HS-27A (cell line): ENCODE results near the gene BIRC6.
A peak's percentile ranks its signal among the peaks of the same experiment; 100 is the strongest.

Experiments used
- DNase-seq: peaks from one replicate; pipeline ENCODE4 v3.0.0-alpha.2; 2012; ENCODE audit warnings: low read depth, missing footprints

The BIRC6 gene

DNA sequence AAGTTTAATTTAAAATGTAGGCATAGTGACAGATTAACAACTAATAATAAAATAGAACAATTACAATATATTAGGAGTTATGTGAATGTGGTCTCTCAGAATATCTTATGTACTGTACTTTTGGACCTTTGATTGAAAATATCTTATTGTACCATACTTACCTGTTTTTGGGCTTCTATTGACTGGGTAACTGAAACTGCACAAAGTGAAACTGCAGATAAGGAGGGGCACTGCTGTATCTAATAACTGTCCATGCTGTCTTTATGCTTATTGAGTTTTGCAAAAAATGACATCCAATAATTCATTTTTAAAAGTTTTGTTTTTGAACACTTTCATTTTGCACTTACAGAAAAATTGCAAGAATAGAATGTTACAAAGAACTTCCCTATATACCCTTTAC, 19.9 kb downstream of the BIRC6 start:
- no peak for DNase-seq

GRCh38 chr2:32377928-32378327, 21.1 kb downstream of the BIRC6 start:
- DNase-seq, result no peak

GRCh38 chr2:32379352-32379751, 22.5 kb downstream of the BIRC6 start:
- DNase-seq, result no peak

GRCh38 chr2:32383858-32384257, 27.0 kb downstream of the BIRC6 start:
- no peak for DNase-seq

DNA sequence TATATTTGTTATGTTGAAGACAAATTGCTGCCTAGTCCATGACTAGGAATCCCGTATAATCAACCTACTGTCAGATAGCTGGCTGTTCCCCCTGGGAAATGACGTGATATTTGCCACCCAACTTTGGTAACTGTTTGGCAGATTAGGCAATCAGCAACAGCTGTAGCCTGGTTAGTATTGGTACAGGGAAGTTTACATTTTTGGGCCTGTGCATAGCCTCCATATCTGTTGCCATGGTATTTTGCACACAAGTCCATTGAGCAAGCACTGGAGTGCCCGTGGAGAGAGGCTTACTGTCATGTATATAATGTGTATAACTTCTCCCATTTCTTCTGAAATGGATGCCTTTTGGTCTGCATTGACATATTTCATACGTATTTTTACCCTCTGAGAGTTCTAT, 27.7 kb downstream of the BIRC6 start:
- DNase-seq, result no peak

- no peak for DNase-seq
Measured at GRCh38 chr2:32386739-32387138, 29.9 kb downstream of the BIRC6 start.

- no peak for DNase-seq
Measured at GRCh38 chr2:32399221-32399620, 42.4 kb downstream of the BIRC6 start.

- no peak for DNase-seq
Measured at GRCh38 chr2:32402091-32402490, 45.3 kb downstream of the BIRC6 start.

- DNase-seq, result no peak
Measured at GRCh38 chr2:32403782-32404181, 47.0 kb downstream of the BIRC6 start.

DNA sequence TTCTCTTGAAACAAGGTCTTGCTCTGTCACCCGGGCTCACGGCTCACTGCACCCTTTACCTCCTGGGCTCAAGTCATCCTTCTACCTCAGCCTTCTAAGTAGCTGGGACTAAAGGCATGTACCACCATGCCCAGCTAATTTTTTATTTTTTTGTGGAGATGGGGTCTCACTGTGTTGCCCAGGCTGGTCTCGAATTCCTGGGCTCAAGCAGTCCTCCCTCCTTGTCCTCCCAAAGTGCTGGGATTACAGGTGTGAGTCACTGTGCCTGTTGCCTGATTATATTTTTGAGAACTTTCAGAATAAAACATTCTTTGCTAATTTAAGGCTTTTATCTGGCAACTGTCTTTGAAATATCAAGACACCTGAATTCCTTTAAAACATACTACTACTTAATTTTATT, 47.9 kb downstream of the BIRC6 start:
- no peak for DNase-seq

- no peak for DNase-seq
Measured at GRCh38 chr2:32416519-32416918, 59.7 kb downstream of the BIRC6 start.

DNA sequence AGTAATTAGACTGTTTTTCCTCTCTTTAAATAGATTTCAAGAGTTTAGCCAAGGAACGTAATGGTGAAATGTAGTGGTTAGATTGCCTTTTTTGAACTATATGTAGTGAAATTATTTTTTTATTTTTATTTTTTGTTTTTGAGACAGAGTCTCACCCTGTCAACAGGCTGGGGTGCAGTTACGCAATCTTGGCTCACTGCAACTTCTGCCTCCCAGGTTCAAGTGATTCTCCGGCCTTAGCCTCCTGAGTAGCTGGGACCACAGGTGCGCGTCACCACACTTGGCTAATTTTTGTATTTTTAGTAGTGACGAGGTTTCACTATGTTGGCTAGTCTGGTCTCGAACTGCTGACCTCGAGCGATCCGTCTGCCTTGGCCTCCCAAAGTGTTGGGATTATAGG, 60.8 kb downstream of the BIRC6 start:
- DNase-seq, result no peak

GRCh38 chr2:32418778-32419177, 62.0 kb downstream of the BIRC6 start:
- peak; percentile 47 for DNase-seq

- no peak for DNase-seq
Measured at GRCh38 chr2:32422133-32422532, 65.3 kb downstream of the BIRC6 start.

DNA sequence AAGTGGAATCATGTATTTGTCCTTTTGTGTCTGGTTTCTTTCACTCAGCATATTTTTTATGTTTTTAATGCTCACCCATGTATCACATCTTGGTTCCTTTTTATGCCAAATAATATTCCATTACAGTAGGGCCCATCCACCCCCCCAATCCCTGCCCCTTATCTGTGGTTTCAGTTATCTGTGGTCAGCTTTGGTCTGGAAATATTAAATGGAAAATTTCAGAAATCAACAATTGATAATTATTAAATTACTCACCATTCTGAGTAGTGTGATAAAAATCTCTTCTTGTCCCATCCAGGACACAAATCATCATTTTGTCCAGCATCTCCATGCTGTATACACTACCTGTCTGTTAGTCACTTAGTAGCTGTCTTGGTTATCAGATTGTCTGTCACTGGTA, 66.7 kb downstream of the BIRC6 start:
- DNase-seq, result no peak

DNA sequence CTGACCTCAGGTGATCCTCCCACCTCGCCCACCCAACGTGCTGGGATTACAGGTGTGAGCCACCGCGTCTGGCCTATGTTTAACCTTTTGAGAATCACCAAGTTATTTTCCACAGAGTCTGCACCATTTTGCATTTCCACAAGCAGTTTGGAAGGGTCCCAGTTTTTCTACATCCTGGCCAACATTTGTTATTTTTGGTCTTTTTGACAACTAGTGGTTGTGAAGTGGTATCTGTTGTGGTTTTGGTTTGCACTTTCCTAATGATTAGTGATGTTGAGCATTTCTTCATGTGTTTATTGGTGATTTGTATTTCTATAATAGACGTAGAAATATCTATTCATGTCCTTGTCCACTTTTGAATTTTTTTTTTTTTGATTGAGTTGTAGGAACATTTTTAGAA, 67.9 kb downstream of the BIRC6 start:
- DNase-seq, result no peak

- DNase-seq, result peak; percentile 53
Measured at GRCh38 chr2:32425719-32426141, 68.9 kb downstream of the BIRC6 start.

DNA sequence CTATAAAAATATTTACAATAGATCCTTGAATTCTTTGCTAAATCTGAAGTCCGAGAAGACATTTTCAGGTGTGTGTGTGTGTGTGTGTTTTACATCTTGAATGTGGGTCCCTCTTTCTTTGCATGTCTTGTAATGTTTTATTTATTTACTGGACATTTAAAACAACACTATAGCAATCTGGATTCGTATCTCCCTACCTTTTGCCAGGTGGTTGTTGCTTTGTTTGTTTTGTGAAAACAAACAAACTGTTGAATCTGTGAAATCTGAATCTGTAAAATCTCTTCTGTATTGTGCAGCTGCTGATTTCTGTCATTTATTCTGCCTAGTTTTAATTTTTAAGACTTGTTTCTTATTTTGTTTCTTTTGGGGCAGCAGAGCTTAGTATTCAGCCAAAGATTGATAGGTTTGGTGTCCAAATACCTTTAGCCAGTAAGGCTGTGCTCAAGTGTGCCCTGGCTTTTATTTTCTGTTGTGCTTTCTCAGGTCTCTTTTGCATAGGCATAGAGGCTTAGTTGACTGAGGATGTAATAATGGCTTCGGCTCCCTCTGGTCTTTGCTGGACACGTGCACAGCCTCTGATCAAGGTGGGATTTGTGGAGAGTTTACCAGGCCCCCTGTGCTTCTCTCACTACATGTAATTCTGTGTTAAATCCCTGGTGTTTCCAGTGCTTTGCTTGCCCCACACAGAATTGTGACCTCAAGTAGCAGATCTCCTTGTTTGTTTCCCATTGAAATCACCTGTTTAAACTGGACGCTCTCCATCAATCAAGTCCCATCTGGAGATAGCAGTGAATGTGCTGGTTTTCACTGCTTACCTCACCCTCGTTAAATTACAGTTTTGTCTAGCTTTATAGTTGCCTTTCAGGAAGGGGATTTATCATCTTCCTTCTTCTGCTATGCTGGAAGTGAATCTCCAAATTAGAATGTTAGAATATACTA, 71.1 kb downstream of the BIRC6 start:
- DNase-seq, result no peak

GRCh38 chr2:32430804-32431203, 74.0 kb downstream of the BIRC6 start:
- no peak for DNase-seq

- no peak for DNase-seq
Measured at GRCh38 chr2:32436150-32436549, 79.3 kb downstream of the BIRC6 start.

DNA sequence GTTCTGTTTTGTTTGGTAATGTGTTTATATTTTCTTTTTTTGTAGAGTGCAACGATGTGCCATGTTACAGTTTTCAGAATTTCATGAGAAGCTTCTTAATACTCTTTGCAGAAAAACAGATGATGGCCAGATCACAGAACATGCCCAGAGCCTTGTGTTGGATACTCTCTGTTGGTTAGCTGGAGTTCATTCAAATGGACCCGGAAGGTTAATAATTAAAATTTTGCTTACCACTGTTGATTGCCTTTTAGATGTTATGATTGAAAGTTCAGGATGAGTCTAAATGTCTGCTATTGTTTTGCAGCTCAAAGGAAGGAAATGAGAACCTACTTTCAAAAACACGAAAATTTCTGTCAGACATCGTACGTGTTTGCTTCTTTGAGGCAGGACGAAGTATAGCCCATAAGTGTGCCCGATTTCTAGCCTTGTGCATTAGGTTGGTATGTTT, 85.2 kb downstream of the BIRC6 start:
- no peak for DNase-seq

- DNase-seq, result no peak
Measured at GRCh38 chr2:32446369-32446768, 89.5 kb downstream of the BIRC6 start.

DNA sequence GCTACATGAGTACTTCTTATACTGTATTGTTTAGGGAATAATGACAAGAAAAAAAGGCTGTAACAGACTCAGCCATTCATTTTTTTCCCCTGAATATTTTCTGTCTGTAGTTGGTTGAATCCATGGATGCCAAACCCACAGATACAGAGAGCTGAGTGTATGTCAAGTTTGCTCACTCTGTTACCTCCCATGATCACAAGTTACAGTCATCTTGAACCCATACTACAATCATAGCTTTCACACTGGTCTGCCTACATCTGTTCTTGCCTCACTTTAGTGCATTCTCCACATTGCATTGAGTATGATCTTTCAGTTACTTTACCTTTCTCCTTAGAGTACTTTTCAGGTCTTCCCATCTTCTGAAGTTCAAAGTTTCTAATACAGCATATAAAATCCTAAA, 94.0 kb downstream of the BIRC6 start:
- no peak for DNase-seq
